ENCODE results near the gene AATF. TPM values are rescaled to one million over a fixed set of nuclear protein-coding genes. Genes with fewer than 3 reads are reported as not detected.

AATF gene
- total RNA-seq, 1 experiment from 2014 or later: 61.0 TPM

DNA sequence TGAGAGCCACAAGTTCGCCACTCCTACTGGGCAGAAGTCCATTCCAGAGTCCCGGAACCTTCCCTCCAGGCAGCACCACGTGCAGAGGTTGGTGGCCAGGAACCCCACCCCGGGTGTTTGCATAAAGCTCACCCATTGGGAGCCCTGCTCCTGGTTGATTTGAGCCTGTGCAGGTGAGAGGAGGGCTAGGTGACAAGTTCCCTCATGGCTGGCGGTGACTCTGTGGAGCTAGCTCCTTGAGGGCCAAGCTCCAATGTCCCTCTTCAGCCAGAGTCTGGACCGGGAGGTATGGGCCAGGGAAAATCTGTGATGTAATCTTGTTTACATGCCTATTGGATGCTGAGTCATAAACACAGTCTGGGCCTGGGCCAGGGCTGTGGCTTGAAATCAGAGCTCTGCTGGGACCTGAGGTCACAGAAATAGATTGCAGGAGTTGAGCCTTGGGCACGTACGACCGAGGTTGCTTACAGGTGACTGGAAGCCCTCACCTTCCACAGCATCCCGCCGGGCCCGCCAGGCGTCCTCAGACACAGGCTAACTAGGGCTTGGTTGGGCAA, 118.9 kb downstream of the AATF start:
- CTCF ChIA-PET: interaction anchor here (1.1 to 1.7 kb wide), 6 partner anchors 14 to 306 kb away, joined by 3 to 10 read pairs (median 4); no protein-coding TSS in a partner anchor
- Mint-ChIP-seq H3K27me3 (ENCODE audit: low read depth) (peaks cover 8% of the 10 kb centered on the region; the same call in 1 of the 2 replicates), H3K4me1 (peaks cover 59% of the 10 kb centered on the region), H3K9me3 (no peaks in the 10 kb centered on the region), H3K27ac (peak overlapping the region; percentile 95), H3K36me3 (peaks cover 2% of the 10 kb centered on the region; the same call in 1 of the 2 replicates), H3K4me3 (peak overlapping the region; percentile 63; the same call in 1 of the 2 replicates)
- DNase-seq (ENCODE audit: low spot score): no peak
- peak; percentile 23 for ATAC-seq
- POLR2A ChIA-PET: no interaction called here
- TF ChIP-seq SMAD3 (CRISPR knock-in tag; IDR thresholded peaks at IDR 0.05; ENCODE audit: borderline replicate concordance) (no peak), ZNF121 (CRISPR knock-in tag; IDR thresholded peaks at IDR 0.05) (no peak), ELF4 (CRISPR knock-in tag; IDR thresholded peaks at IDR 0.05; ENCODE audit: low read depth) (no peak), FOXP1 (CRISPR knock-in tag; IDR thresholded peaks at IDR 0.05; ENCODE audit: borderline replicate concordance) (0 out of 2 replicates have a peak, but pooled peaks have one; percentile 17), ZNF396 (CRISPR knock-in tag; IDR thresholded peaks at IDR 0.05; ENCODE audit: borderline replicate concordance) (no peak), CREM (CRISPR knock-in tag; IDR thresholded peaks at IDR 0.05) (no peak), IRF2 (CRISPR knock-in tag; IDR thresholded peaks at IDR 0.05; ENCODE audit: borderline replicate concordance, low read depth) (no peak), MXD4 (CRISPR knock-in tag; IDR thresholded peaks at IDR 0.05; ENCODE audit: borderline replicate concordance) (no peak), TEAD1 (CRISPR knock-in tag; IDR thresholded peaks at IDR 0.05) (no peak), NR2C2 (CRISPR knock-in tag; IDR thresholded peaks at IDR 0.05) (no peak), NFE2L1 (CRISPR knock-in tag; IDR thresholded peaks at IDR 0.05) (no peak), GABPB1 (CRISPR knock-in tag; IDR thresholded peaks at IDR 0.05) (peak; percentile 51; the same call in 1 of the 2 replicates), ZNF416 (CRISPR knock-in tag; IDR thresholded peaks at IDR 0.05) (no peak), TP53 (CRISPR knock-in tag; IDR thresholded peaks at IDR 0.05) (no peak), NFATC4 (CRISPR knock-in tag; IDR thresholded peaks at IDR 0.05) (no peak), OVOL2 (CRISPR knock-in tag; IDR thresholded peaks at IDR 0.05; ENCODE audit: borderline replicate concordance) (no peak), NR1H2 (CRISPR knock-in tag; IDR thresholded peaks at IDR 0.05) (no peak)
- TF ChIP-seq, protein P1, sequence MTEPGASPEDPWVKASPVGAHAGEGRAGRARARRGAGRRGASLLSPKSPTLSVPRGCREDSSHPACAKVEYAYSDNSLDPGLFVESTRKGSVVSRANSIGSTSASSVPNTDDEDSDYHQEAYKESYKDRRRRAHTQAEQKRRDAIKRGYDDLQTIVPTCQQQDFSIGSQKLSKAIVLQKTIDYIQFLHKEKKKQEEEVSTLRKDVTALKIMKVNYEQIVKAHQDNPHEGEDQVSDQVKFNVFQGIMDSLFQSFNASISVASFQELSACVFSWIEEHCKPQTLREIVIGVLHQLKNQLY (CRISPR knock-in tag; IDR thresholded peaks at IDR 0.05): no peak
- TF ChIP-seq, protein P2, sequence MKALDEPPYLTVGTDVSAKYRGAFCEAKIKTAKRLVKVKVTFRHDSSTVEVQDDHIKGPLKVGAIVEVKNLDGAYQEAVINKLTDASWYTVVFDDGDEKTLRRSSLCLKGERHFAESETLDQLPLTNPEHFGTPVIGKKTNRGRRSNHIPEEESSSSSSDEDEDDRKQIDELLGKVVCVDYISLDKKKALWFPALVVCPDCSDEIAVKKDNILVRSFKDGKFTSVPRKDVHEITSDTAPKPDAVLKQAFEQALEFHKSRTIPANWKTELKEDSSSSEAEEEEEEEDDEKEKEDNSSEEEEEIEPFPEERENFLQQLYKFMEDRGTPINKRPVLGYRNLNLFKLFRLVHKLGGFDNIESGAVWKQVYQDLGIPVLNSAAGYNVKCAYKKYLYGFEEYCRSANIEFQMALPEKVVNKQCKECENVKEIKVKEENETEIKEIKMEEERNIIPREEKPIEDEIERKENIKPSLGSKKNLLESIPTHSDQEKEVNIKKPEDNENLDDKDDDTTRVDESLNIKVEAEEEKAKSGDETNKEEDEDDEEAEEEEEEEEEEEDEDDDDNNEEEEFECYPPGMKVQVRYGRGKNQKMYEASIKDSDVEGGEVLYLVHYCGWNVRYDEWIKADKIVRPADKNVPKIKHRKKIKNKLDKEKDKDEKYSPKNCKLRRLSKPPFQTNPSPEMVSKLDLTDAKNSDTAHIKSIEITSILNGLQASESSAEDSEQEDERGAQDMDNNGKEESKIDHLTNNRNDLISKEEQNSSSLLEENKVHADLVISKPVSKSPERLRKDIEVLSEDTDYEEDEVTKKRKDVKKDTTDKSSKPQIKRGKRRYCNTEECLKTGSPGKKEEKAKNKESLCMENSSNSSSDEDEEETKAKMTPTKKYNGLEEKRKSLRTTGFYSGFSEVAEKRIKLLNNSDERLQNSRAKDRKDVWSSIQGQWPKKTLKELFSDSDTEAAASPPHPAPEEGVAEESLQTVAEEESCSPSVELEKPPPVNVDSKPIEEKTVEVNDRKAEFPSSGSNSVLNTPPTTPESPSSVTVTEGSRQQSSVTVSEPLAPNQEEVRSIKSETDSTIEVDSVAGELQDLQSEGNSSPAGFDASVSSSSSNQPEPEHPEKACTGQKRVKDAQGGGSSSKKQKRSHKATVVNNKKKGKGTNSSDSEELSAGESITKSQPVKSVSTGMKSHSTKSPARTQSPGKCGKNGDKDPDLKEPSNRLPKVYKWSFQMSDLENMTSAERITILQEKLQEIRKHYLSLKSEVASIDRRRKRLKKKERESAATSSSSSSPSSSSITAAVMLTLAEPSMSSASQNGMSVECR (CRISPR knock-in tag; IDR thresholded peaks at IDR 0.05; ENCODE audit: borderline replicate concordance): no peak
- TF ChIP-seq, protein P3, sequence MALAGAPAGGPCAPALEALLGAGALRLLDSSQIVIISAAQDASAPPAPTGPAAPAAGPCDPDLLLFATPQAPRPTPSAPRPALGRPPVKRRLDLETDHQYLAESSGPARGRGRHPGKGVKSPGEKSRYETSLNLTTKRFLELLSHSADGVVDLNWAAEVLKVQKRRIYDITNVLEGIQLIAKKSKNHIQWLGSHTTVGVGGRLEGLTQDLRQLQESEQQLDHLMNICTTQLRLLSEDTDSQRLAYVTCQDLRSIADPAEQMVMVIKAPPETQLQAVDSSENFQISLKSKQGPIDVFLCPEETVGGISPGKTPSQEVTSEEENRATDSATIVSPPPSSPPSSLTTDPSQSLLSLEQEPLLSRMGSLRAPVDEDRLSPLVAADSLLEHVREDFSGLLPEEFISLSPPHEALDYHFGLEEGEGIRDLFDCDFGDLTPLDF (CRISPR knock-in tag; IDR thresholded peaks at IDR 0.05): no peak
- TF ChIP-seq, protein P4, sequence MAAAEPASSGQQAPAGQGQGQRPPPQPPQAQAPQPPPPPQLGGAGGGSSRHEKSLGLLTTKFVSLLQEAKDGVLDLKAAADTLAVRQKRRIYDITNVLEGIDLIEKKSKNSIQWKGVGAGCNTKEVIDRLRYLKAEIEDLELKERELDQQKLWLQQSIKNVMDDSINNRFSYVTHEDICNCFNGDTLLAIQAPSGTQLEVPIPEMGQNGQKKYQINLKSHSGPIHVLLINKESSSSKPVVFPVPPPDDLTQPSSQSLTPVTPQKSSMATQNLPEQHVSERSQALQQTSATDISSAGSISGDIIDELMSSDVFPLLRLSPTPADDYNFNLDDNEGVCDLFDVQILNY (CRISPR knock-in tag; IDR thresholded peaks at IDR 0.05): no peak
- TF ChIP-seq, protein P5, sequence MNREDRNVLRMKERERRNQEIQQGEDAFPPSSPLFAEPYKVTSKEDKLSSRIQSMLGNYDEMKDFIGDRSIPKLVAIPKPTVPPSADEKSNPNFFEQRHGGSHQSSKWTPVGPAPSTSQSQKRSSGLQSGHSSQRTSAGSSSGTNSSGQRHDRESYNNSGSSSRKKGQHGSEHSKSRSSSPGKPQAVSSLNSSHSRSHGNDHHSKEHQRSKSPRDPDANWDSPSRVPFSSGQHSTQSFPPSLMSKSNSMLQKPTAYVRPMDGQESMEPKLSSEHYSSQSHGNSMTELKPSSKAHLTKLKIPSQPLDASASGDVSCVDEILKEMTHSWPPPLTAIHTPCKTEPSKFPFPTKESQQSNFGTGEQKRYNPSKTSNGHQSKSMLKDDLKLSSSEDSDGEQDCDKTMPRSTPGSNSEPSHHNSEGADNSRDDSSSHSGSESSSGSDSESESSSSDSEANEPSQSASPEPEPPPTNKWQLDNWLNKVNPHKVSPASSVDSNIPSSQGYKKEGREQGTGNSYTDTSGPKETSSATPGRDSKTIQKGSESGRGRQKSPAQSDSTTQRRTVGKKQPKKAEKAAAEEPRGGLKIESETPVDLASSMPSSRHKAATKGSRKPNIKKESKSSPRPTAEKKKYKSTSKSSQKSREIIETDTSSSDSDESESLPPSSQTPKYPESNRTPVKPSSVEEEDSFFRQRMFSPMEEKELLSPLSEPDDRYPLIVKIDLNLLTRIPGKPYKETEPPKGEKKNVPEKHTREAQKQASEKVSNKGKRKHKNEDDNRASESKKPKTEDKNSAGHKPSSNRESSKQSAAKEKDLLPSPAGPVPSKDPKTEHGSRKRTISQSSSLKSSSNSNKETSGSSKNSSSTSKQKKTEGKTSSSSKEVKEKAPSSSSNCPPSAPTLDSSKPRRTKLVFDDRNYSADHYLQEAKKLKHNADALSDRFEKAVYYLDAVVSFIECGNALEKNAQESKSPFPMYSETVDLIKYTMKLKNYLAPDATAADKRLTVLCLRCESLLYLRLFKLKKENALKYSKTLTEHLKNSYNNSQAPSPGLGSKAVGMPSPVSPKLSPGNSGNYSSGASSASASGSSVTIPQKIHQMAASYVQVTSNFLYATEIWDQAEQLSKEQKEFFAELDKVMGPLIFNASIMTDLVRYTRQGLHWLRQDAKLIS (CRISPR knock-in tag; IDR thresholded peaks at IDR 0.05; ENCODE audit: borderline replicate concordance): no peak
- TF ChIP-seq, protein P6, sequence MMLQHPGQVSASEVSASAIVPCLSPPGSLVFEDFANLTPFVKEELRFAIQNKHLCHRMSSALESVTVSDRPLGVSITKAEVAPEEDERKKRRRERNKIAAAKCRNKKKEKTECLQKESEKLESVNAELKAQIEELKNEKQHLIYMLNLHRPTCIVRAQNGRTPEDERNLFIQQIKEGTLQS (CRISPR knock-in tag; conservative IDR thresholded peaks at IDR 0.05): no peak
- TF ChIP-seq, protein P7, sequence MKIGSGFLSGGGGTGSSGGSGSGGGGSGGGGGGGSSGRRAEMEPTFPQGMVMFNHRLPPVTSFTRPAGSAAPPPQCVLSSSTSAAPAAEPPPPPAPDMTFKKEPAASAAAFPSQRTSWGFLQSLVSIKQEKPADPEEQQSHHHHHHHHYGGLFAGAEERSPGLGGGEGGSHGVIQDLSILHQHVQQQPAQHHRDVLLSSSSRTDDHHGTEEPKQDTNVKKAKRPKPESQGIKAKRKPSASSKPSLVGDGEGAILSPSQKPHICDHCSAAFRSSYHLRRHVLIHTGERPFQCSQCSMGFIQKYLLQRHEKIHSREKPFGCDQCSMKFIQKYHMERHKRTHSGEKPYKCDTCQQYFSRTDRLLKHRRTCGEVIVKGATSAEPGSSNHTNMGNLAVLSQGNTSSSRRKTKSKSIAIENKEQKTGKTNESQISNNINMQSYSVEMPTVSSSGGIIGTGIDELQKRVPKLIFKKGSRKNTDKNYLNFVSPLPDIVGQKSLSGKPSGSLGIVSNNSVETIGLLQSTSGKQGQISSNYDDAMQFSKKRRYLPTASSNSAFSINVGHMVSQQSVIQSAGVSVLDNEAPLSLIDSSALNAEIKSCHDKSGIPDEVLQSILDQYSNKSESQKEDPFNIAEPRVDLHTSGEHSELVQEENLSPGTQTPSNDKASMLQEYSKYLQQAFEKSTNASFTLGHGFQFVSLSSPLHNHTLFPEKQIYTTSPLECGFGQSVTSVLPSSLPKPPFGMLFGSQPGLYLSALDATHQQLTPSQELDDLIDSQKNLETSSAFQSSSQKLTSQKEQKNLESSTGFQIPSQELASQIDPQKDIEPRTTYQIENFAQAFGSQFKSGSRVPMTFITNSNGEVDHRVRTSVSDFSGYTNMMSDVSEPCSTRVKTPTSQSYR (CRISPR knock-in tag; IDR thresholded peaks at IDR 0.05): no peak

Measured in WTC11 (cell line).